ENCODE measurements around the gene TMEM182. TPM values are rescaled to one million over a fixed set of nuclear protein-coding genes. Genes with fewer than 3 reads are reported as not detected.

The TMEM182 gene
- total RNA-seq, 5 donors from 2014 or later (not counting 1 experiment from before 2014, with no cell fraction given): 3.3 to 6.9 (median 5.7) TPM

GRCh38 chr2:102758439-102758838, 3.4 kb upstream of the TMEM182 start:
- ATAC-seq (replicated peaks in 1 of 4): no peak
- Mint-ChIP-seq H3K36me3 (peaks cover 22% of the 10 kb centered on the region), H3K27me3 (no peaks in the 10 kb centered on the region), H3K4me1 (no peaks in the 10 kb centered on the region), H3K9me3 (no peaks in the 10 kb centered on the region), H3K27ac (no peak overlapping the region), H3K4me3 (no peak overlapping the region)
- Histone ChIP-seq H3K36me3 (ENCODE audit: control insufficient read depth in 2 of 2, extremely low read depth in 1 of 2, insufficient read depth in 1 of 2, low read length in 1 of 2) (no peaks in the 10 kb centered on the region), H3K27ac (ENCODE audit: low read length) (no peak overlapping the region), H3K9me3 (no peaks in the 10 kb centered on the region), H3K4me1 (ENCODE audit: control insufficient read depth in 1 of 2, extremely low read depth in 1 of 2, insufficient read depth in 2 of 2, low read length in 2 of 2) (no peaks in the 10 kb centered on the region), H3K4me3 (ENCODE audit: control insufficient read depth in 1 of 2, extremely low read depth in 1 of 2, low read length in 1 of 2) (no peak overlapping the region), H3K27me3 (replicated peaks in 1 of 2; ENCODE audit: control insufficient read depth in 2 of 2, extremely low read depth in 1 of 2, insufficient read depth in 2 of 2, low read length in 1 of 2) (no peaks in the 10 kb centered on the region)
- no peak for DNase-seq
- CTCF ChIA-PET: no interaction called here
- POLR2A ChIA-PET: interaction anchor here in 1 of 2 donors (0.6 kb wide), 1 partner anchor 25 kb away, joined by 3 read pairs; no protein-coding TSS in a partner anchor

GRCh38 chr2:102764083-102764482, 2.3 kb downstream of the TMEM182 start:
- Histone ChIP-seq H3K9me3 (no peaks in the 10 kb centered on the region), H3K4me1 (ENCODE audit: control insufficient read depth in 1 of 2, extremely low read depth in 1 of 2, insufficient read depth in 2 of 2, low read length in 2 of 2) (no peaks in the 10 kb centered on the region), H3K36me3 (ENCODE audit: control insufficient read depth in 2 of 2, extremely low read depth in 1 of 2, insufficient read depth in 1 of 2, low read length in 1 of 2) (peaks cover 0 to 3% of the 10 kb centered on the region in 2 donors), H3K4me3 (ENCODE audit: control insufficient read depth in 1 of 2, extremely low read depth in 1 of 2, low read length in 1 of 2) (no peak overlapping the region), H3K27me3 (replicated peaks in 1 of 2; ENCODE audit: control insufficient read depth in 2 of 2, extremely low read depth in 1 of 2, insufficient read depth in 2 of 2, low read length in 1 of 2) (no peaks in the 10 kb centered on the region), H3K27ac (ENCODE audit: low read length) (no peak overlapping the region)
- Mint-ChIP-seq H3K27ac (no peak overlapping the region), H3K9me3 (no peaks in the 10 kb centered on the region), H3K4me3 (no peak overlapping the region), H3K4me1 (no peaks in the 10 kb centered on the region), H3K27me3 (no peaks in the 10 kb centered on the region), H3K36me3 (peaks cover 43% of the 10 kb centered on the region)
- no peak for DNase-seq
- no CpG with 5 or more reads among the region's 6 CpGs for WGBS (ENCODE audit: insufficient coverage)
- no peak for ATAC-seq (replicated peaks in 1 of 4)
- CTCF ChIA-PET: interaction anchor here (1.5 kb wide), 2 partner anchors 10 kb away, joined by 3 to 8 read pairs; no protein-coding TSS in a partner anchor
- POLR2A ChIA-PET: no interaction called here

- ATAC-seq (replicated peaks in 1 of 4): no peak
- no peak overlapping the region for H3K4me3 ChIP-seq (ENCODE audit: control insufficient read depth in 1 of 2, extremely low read depth in 1 of 2, low read length in 1 of 2)
Observed at GRCh38 chr2:102765061-102765460, 3.2 kb downstream of the TMEM182 start.

GRCh38 chr2:102768253-102768652, 6.4 kb downstream of the TMEM182 start:
- 83% methylated on average over 2 of the region's 3 CpGs for WGBS (ENCODE audit: insufficient coverage)

More at GRCh38 chr2:102765061-102765460, 3.2 kb downstream of the TMEM182 start:
- Histone ChIP-seq H3K4me1 (ENCODE audit: control insufficient read depth in 1 of 2, extremely low read depth in 1 of 2, insufficient read depth in 2 of 2, low read length in 2 of 2) (no peaks in the 10 kb centered on the region), H3K9me3 (no peaks in the 10 kb centered on the region), H3K27me3 (replicated peaks in 1 of 2; ENCODE audit: control insufficient read depth in 2 of 2, extremely low read depth in 1 of 2, insufficient read depth in 2 of 2, low read length in 1 of 2) (no peaks in the 10 kb centered on the region), H3K36me3 (ENCODE audit: control insufficient read depth in 2 of 2, extremely low read depth in 1 of 2, insufficient read depth in 1 of 2, low read length in 1 of 2) (peaks cover 0 to 3% of the 10 kb centered on the region in 2 donors), H3K27ac (ENCODE audit: low read length) (no peak overlapping the region)
- Mint-ChIP-seq H3K36me3 (peaks cover 50% of the 10 kb centered on the region), H3K4me3 (no peak overlapping the region), H3K27ac (no peak overlapping the region), H3K27me3 (no peaks in the 10 kb centered on the region), H3K4me1 (no peaks in the 10 kb centered on the region), H3K9me3 (no peaks in the 10 kb centered on the region)
- ChIA-PET CTCF (interaction anchor here (1.3 to 1.5 kb wide), 2 partner anchors 10 to 11 kb away, joined by 3 read pairs; no protein-coding TSS in a partner anchor), POLR2A (no interaction called here)
- DNase-seq: no peak
- WGBS (ENCODE audit: insufficient coverage): no CpG with 5 or more reads among the region's 1 CpG

GRCh38 chr2:102768892-102769291, 7.1 kb downstream of the TMEM182 start:
- Mint-ChIP-seq H3K4me1 (no peaks in the 10 kb centered on the region), H3K27me3 (no peaks in the 10 kb centered on the region), H3K9me3 (no peaks in the 10 kb centered on the region), H3K4me3 (no peak overlapping the region), H3K27ac (no peak overlapping the region), H3K36me3 (peaks cover 59% of the 10 kb centered on the region)
- no peak overlapping the region for H3K4me3 ChIP-seq (ENCODE audit: control insufficient read depth in 1 of 2, extremely low read depth in 1 of 2, low read length in 1 of 2)
- no peaks in the 10 kb centered on the region for H3K4me1 ChIP-seq (ENCODE audit: control insufficient read depth in 1 of 2, extremely low read depth in 1 of 2, insufficient read depth in 2 of 2, low read length in 2 of 2)
- no peaks in the 10 kb centered on the region for H3K27me3 ChIP-seq (replicated peaks in 1 of 2; ENCODE audit: control insufficient read depth in 2 of 2, extremely low read depth in 1 of 2, insufficient read depth in 2 of 2, low read length in 1 of 2)
- H3K36me3 ChIP-seq (ENCODE audit: control insufficient read depth in 2 of 2, extremely low read depth in 1 of 2, insufficient read depth in 1 of 2, low read length in 1 of 2): peaks cover 0 to 3% of the 10 kb centered on the region in 2 donors
- DNase-seq (no peak), ATAC-seq (replicated peaks in 1 of 4) (no peak)
- no peaks in the 10 kb centered on the region for H3K9me3 ChIP-seq
- POLR2A ChIA-PET: interaction anchor here in 1 of 2 donors (0.7 kb wide), 1 partner anchor 8 kb away, joined by 4 read pairs; no protein-coding TSS in a partner anchor
- H3K27ac ChIP-seq (ENCODE audit: low read length): no peak overlapping the region
- CTCF ChIA-PET: no interaction called here

More at GRCh38 chr2:102768253-102768652, 6.4 kb downstream of the TMEM182 start:
- Histone ChIP-seq H3K27me3 (replicated peaks in 1 of 2; ENCODE audit: control insufficient read depth in 2 of 2, extremely low read depth in 1 of 2, insufficient read depth in 2 of 2, low read length in 1 of 2) (no peaks in the 10 kb centered on the region), H3K4me1 (ENCODE audit: control insufficient read depth in 1 of 2, extremely low read depth in 1 of 2, insufficient read depth in 2 of 2, low read length in 2 of 2) (no peaks in the 10 kb centered on the region), H3K27ac (ENCODE audit: low read length) (no peak overlapping the region), H3K9me3 (no peaks in the 10 kb centered on the region), H3K36me3 (ENCODE audit: control insufficient read depth in 2 of 2, extremely low read depth in 1 of 2, insufficient read depth in 1 of 2, low read length in 1 of 2) (peaks cover 0 to 3% of the 10 kb centered on the region in 2 donors), H3K4me3 (ENCODE audit: control insufficient read depth in 1 of 2, extremely low read depth in 1 of 2, low read length in 1 of 2) (no peak overlapping the region)
- no peak overlapping the region for H3K4me3 Mint-ChIP-seq
- peaks cover 59% of the 10 kb centered on the region for H3K36me3 Mint-ChIP-seq
- H3K9me3 Mint-ChIP-seq: no peaks in the 10 kb centered on the region
- H3K27ac Mint-ChIP-seq: no peak overlapping the region
- DNase-seq (no peak), ATAC-seq (replicated peaks in 1 of 4) (no peak)
- ChIA-PET POLR2A (interaction anchor here in 1 of 2 donors (0.7 kb wide), 1 partner anchor 8 kb away, joined by 4 read pairs; no protein-coding TSS in a partner anchor), CTCF (interaction anchor here in 1 of 2 donors (1.3 kb wide), 1 partner anchor 15 kb away, joined by 3 read pairs; no protein-coding TSS in a partner anchor)
- no peaks in the 10 kb centered on the region for H3K4me1 Mint-ChIP-seq
- H3K27me3 Mint-ChIP-seq: no peaks in the 10 kb centered on the region

- H3K27me3 Mint-ChIP-seq: no peaks in the 10 kb centered on the region
- Histone ChIP-seq H3K4me3 (ENCODE audit: control insufficient read depth in 1 of 2, extremely low read depth in 1 of 2, low read length in 1 of 2) (no peak overlapping the region), H3K9me3 (no peaks in the 10 kb centered on the region), H3K36me3 (ENCODE audit: control insufficient read depth in 2 of 2, extremely low read depth in 1 of 2, insufficient read depth in 1 of 2, low read length in 1 of 2) (no peaks in the 10 kb centered on the region), H3K27ac (ENCODE audit: low read length) (no peak overlapping the region), H3K4me1 (ENCODE audit: control insufficient read depth in 1 of 2, extremely low read depth in 1 of 2, insufficient read depth in 2 of 2, low read length in 2 of 2) (no peaks in the 10 kb centered on the region), H3K27me3 (replicated peaks in 1 of 2; ENCODE audit: control insufficient read depth in 2 of 2, extremely low read depth in 1 of 2, insufficient read depth in 2 of 2, low read length in 1 of 2) (no peaks in the 10 kb centered on the region)
- DNase-seq (no peak), ATAC-seq (replicated peaks in 1 of 4) (no peak)
- no peaks in the 10 kb centered on the region for H3K4me1 Mint-ChIP-seq
- peaks cover 53% of the 10 kb centered on the region for H3K36me3 Mint-ChIP-seq
- no peak overlapping the region for H3K4me3 Mint-ChIP-seq
- no peaks in the 10 kb centered on the region for H3K9me3 Mint-ChIP-seq
- H3K27ac Mint-ChIP-seq: no peak overlapping the region
- ChIA-PET CTCF (no interaction called here), POLR2A (no interaction called here)
- no CpG with 5 or more reads among the region's 3 CpGs for WGBS (ENCODE audit: insufficient coverage)
Observed at GRCh38 chr2:102770506-102770905, 8.7 kb downstream of the TMEM182 start.

GRCh38 chr2:102771114-102771513, 9.3 kb downstream of the TMEM182 start:
- H3K36me3 Mint-ChIP-seq: peaks cover 49% of the 10 kb centered on the region
- Histone ChIP-seq H3K4me1 (ENCODE audit: control insufficient read depth in 1 of 2, extremely low read depth in 1 of 2, insufficient read depth in 2 of 2, low read length in 2 of 2) (no peaks in the 10 kb centered on the region), H3K36me3 (ENCODE audit: control insufficient read depth in 2 of 2, extremely low read depth in 1 of 2, insufficient read depth in 1 of 2, low read length in 1 of 2) (no peaks in the 10 kb centered on the region), H3K9me3 (no peaks in the 10 kb centered on the region), H3K4me3 (ENCODE audit: control insufficient read depth in 1 of 2, extremely low read depth in 1 of 2, low read length in 1 of 2) (no peak overlapping the region), H3K27ac (ENCODE audit: low read length) (no peak overlapping the region), H3K27me3 (replicated peaks in 1 of 2; ENCODE audit: control insufficient read depth in 2 of 2, extremely low read depth in 1 of 2, insufficient read depth in 2 of 2, low read length in 1 of 2) (no peaks in the 10 kb centered on the region)
- no peaks in the 10 kb centered on the region for H3K4me1 Mint-ChIP-seq
- WGBS (ENCODE audit: insufficient coverage): 93% methylated on average over 3 of the region's 3 CpGs
- DNase-seq: no peak
- ChIA-PET POLR2A (interaction anchor here in 1 of 2 donors (0.6 kb wide), 1 partner anchor 41 kb away, joined by 4 read pairs; no protein-coding TSS in a partner anchor), CTCF (no interaction called here)
- ATAC-seq (replicated peaks in 1 of 4): no peak
- no peaks in the 10 kb centered on the region for H3K9me3 Mint-ChIP-seq
- H3K27ac Mint-ChIP-seq: no peak overlapping the region
- H3K27me3 Mint-ChIP-seq: no peaks in the 10 kb centered on the region
- no peak overlapping the region for H3K4me3 Mint-ChIP-seq
